GM12875 (cell line): ENCODE data around the gene ECPAS.
"Not testable (repeated sequence)": the region's sequence is repeated elsewhere in the genome, so short reads cannot be mapped to it uniquely, and the experiment has no call there.

Experiments used
- H3K4me3 ChIP-seq: one replicate; pipeline ENCODE4 v1.5.1; 2011; ENCODE audit warnings: low read depth, low read length, control low read depth
- CTCF ChIP-seq: IDR thresholded peaks from 2 replicates; pipeline ENCODE4 v1.5.1; 2011; ENCODE audit warnings: low read depth, mild to moderate bottlenecking, control low read depth, inconsistent platforms, low read length, moderate library complexity, borderline replicate concordance; ENCODE audit not compliant: insufficient read depth

The ECPAS gene

GRCh38 chr9:111454751-111455150, 29.4 kb downstream of the ECPAS start:
- no peak for TF ChIP-seq CTCF
- no peak overlapping the region for H3K4me3 ChIP-seq

GRCh38 chr9:111451570-111451969, 32.6 kb downstream of the ECPAS start:
- no peak for TF ChIP-seq CTCF
- no peak overlapping the region for H3K4me3 ChIP-seq

- H3K4me3 ChIP-seq, result no peak overlapping the region
- no peak for TF ChIP-seq CTCF
These were observed 34.1 kb downstream of the ECPAS start for GRCh38 chr9:111450124-111450523.

GRCh38 chr9:111449705-111450104, 34.5 kb downstream of the ECPAS start:
- H3K4me3 ChIP-seq, result no peak overlapping the region
- no peak for TF ChIP-seq CTCF

- not testable (repeated sequence) for H3K4me3 ChIP-seq
These were observed 38.4 kb downstream of the ECPAS start for GRCh38 chr9:111445799-111446198.

- TF ChIP-seq CTCF, result no peak
- no peak overlapping the region for H3K4me3 ChIP-seq
These were observed 40.7 kb downstream of the ECPAS start for GRCh38 chr9:111443454-111443853.

- H3K4me3 ChIP-seq, result no peak overlapping the region
- no peak for TF ChIP-seq CTCF
These were observed 41.7 kb downstream of the ECPAS start for GRCh38 chr9:111442360-111443027.
